Measurements from ENCODE around the gene LMOD3.

The LMOD3 gene

DNA sequence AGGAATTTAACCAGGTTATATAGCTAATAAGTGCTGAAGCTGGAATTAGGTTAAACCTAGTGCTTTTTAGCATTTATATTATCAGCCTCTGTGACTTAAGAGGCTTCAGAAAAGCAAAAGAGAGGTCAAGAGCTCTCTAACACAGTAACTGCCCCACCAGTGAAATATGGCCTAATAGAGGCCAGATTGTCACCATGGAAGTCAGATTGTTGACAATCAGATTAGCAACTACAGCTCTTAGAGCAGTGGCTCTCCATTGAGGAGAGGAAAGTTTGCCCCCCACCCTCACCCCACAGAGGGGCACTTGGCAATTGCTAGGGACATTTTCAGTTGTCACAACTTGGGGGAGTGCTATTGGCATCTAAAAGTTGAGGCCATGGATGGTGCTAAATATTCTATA, 23.3 kb upstream of the LMOD3 start:
- H3K4me1 ChIP-seq (ENCODE audit: control insufficient read depth in 2 of 2, insufficient read depth in 2 of 2, low read length in 2 of 2): no peaks in the 10 kb centered on the region
- H3K27ac ChIP-seq (ENCODE audit: low read depth in 2 of 2, low read length in 2 of 2): no peak overlapping the region
- H3K27me3 ChIP-seq (ENCODE audit: control insufficient read depth in 2 of 2, insufficient read depth in 2 of 2, low read length in 2 of 2): no peaks in the 10 kb centered on the region
- no peaks in the 10 kb centered on the region for H3K9me3 ChIP-seq (ENCODE audit: control insufficient read depth in 2 of 2, low read length in 2 of 2)
- H3K4me3 ChIP-seq (ENCODE audit: low read length in 2 of 2): no peak overlapping the region
- no peaks in the 10 kb centered on the region for H3K36me3 ChIP-seq (ENCODE audit: control insufficient read depth in 2 of 2, insufficient read depth in 2 of 2, low read length in 2 of 2)
- H3K9ac ChIP-seq (ENCODE audit: low read depth in 1 of 2, low read length in 2 of 2): no peak overlapping the region

DNA sequence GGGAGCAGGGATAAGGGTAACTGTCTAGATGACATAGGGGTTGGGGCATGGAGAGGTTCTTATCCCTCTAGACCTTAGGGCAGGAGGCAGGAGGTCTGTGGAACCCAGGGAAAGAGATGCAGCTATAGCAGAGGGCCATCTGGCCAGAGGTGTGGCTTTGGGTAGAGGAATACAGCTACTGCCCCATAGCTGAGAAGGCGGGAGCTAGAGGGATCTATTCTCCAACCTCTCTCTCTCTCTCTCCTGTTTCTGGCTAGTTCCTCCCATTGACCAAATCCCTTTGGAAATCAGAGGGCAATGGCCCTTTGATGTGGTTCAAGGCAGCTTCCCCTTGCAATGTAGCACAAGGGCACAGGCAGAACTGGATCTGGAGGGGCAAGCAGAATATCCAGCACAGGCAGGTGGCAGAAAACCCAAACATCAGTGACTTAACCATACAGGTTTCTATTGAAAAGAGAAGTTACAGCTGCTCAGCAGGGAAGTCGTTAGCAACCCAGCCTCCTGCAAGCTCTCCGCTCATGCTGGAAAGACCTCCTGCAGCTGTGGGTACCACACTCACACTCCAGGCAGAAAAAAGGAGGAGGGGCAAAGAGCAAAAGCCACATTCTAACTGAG, 22.3 kb upstream of the LMOD3 start:
- no peaks in the 10 kb centered on the region for H3K27me3 ChIP-seq (ENCODE audit: control insufficient read depth in 2 of 2, insufficient read depth in 2 of 2, low read length in 2 of 2)
- H3K4me3 ChIP-seq (ENCODE audit: low read length in 2 of 2): no peak overlapping the region
- no peaks in the 10 kb centered on the region for H3K4me1 ChIP-seq (ENCODE audit: control insufficient read depth in 2 of 2, insufficient read depth in 2 of 2, low read length in 2 of 2)
- H3K27ac ChIP-seq (ENCODE audit: low read depth in 2 of 2, low read length in 2 of 2): no peak overlapping the region
- H3K36me3 ChIP-seq (ENCODE audit: control insufficient read depth in 2 of 2, insufficient read depth in 2 of 2, low read length in 2 of 2): no peaks in the 10 kb centered on the region
- peak overlapping the region in 1 of 2 donors; percentile 2 for H3K9ac ChIP-seq (ENCODE audit: low read depth in 1 of 2, low read length in 2 of 2)
- H3K9me3 ChIP-seq (ENCODE audit: control insufficient read depth in 2 of 2, low read length in 2 of 2): no peaks in the 10 kb centered on the region

DNA sequence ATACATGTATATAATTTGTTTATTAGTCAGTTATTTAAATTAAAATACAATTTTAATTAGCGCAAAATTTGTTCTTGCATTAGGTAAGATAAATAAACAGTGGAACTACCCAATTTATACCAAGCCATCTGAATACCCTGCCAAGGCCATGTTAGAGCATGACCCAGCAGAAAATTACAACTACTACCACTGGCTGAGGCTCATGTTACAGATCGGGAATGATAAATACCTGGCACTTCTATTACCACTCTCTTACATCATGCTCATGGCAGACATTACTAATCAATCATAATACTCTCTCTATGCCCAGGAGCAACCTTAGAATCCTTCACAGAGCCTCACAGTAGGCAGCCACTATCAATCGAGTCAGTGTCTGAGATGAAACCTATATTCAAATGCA, 21.2 kb upstream of the LMOD3 start:
- Histone ChIP-seq H3K4me3 (ENCODE audit: low read length in 2 of 2) (no peak overlapping the region), H3K27me3 (ENCODE audit: control insufficient read depth in 2 of 2, insufficient read depth in 2 of 2, low read length in 2 of 2) (no peaks in the 10 kb centered on the region), H3K9me3 (ENCODE audit: control insufficient read depth in 2 of 2, low read length in 2 of 2) (no peaks in the 10 kb centered on the region), H3K4me1 (ENCODE audit: control insufficient read depth in 2 of 2, insufficient read depth in 2 of 2, low read length in 2 of 2) (no peaks in the 10 kb centered on the region), H3K9ac (ENCODE audit: low read depth in 1 of 2, low read length in 2 of 2) (no peak overlapping the region), H3K36me3 (ENCODE audit: control insufficient read depth in 2 of 2, insufficient read depth in 2 of 2, low read length in 2 of 2) (no peaks in the 10 kb centered on the region), H3K27ac (ENCODE audit: low read depth in 2 of 2, low read length in 2 of 2) (no peak overlapping the region)

DNA sequence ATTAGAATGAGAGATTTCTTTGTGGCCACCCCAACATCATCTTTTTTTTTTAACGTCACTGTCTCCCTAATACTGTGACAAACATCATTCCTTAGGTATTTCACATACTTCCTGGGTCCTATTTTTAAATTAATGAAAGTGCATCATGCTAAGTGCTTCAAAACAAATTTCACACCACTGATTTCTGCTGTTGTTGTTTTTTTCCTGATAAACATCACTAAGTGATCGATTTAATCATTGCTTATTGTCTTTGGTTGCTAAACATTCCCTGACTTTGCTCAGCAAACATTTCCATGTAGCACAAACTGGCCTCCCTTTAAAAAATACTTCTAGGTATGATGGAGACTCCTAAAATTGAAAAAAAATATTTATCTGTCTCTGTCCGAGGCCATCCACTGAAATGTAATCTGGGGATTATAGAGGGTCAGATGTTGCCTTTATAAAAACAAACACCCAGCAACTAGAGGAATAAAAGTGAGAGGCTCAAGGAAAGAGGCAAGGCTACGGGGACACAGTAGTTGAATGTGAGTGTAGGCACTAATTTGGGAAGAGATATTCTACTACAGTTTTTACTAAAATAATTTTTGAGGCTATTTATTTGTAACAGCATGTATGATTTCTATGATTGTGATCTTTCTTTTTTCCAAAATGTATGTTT, 20.5 kb upstream of the LMOD3 start:
- H3K4me3 ChIP-seq (ENCODE audit: low read length in 2 of 2): no peak overlapping the region
- H3K36me3 ChIP-seq (ENCODE audit: control insufficient read depth in 2 of 2, insufficient read depth in 2 of 2, low read length in 2 of 2): no peaks in the 10 kb centered on the region
- no peak overlapping the region for H3K27ac ChIP-seq (ENCODE audit: low read depth in 2 of 2, low read length in 2 of 2)
- H3K9me3 ChIP-seq (ENCODE audit: control insufficient read depth in 2 of 2, low read length in 2 of 2): no peaks in the 10 kb centered on the region
- no peaks in the 10 kb centered on the region for H3K27me3 ChIP-seq (ENCODE audit: control insufficient read depth in 2 of 2, insufficient read depth in 2 of 2, low read length in 2 of 2)
- no peak overlapping the region for H3K9ac ChIP-seq (ENCODE audit: low read depth in 1 of 2, low read length in 2 of 2)
- no peaks in the 10 kb centered on the region for H3K4me1 ChIP-seq (ENCODE audit: control insufficient read depth in 2 of 2, insufficient read depth in 2 of 2, low read length in 2 of 2)

DNA sequence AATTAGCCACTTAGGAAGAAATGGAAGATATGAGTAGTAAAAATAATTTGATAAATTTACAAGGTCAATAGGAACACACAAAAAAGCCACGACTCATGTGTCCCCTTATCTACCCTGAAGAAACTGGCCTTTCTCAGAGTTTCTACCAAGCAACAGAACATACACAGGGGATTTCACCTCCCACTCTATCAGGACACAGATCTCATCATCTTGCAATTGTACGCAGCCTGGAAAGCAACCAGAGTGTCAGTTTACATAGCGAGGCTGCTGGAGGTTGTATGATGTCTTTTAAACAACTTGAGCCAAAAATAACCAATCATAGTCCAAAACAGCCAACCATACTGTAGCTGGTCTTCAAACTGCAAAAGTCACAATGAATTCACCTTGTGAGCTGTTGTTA, 19.7 kb upstream of the LMOD3 start:
- no peaks in the 10 kb centered on the region for H3K4me1 ChIP-seq (ENCODE audit: control insufficient read depth in 2 of 2, insufficient read depth in 2 of 2, low read length in 2 of 2)
- no peak overlapping the region for H3K27ac ChIP-seq (ENCODE audit: low read depth in 2 of 2, low read length in 2 of 2)
- H3K27me3 ChIP-seq (ENCODE audit: control insufficient read depth in 2 of 2, insufficient read depth in 2 of 2, low read length in 2 of 2): no peaks in the 10 kb centered on the region
- no peaks in the 10 kb centered on the region for H3K9me3 ChIP-seq (ENCODE audit: control insufficient read depth in 2 of 2, low read length in 2 of 2)
- H3K36me3 ChIP-seq (ENCODE audit: control insufficient read depth in 2 of 2, insufficient read depth in 2 of 2, low read length in 2 of 2): no peaks in the 10 kb centered on the region
- no peak overlapping the region for H3K4me3 ChIP-seq (ENCODE audit: low read length in 2 of 2)
- no peak overlapping the region for H3K9ac ChIP-seq (ENCODE audit: low read depth in 1 of 2, low read length in 2 of 2)

DNA sequence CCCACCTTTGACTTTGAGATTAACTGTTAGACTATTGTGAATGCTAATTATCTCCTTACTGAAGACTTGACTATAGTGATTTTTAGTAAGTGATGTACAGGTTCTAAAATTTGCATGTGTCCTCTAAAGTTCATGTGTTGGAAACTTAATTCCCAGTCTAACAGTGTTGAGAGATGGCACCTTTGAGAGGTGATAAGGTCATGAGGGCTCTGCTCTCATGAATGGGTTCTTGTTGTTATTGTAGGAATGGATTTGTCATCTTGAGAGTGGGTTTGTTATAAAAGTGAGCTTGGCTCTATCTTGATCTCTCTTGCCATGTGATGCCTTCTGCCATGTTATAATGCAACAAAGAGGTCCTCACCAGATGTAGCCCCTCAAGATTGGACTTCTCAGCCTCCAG, 18.9 kb upstream of the LMOD3 start:
- Histone ChIP-seq H3K27ac (ENCODE audit: low read depth in 2 of 2, low read length in 2 of 2) (no peak overlapping the region), H3K36me3 (ENCODE audit: control insufficient read depth in 2 of 2, insufficient read depth in 2 of 2, low read length in 2 of 2) (no peaks in the 10 kb centered on the region), H3K27me3 (ENCODE audit: control insufficient read depth in 2 of 2, insufficient read depth in 2 of 2, low read length in 2 of 2) (no peaks in the 10 kb centered on the region), H3K4me1 (ENCODE audit: control insufficient read depth in 2 of 2, insufficient read depth in 2 of 2, low read length in 2 of 2) (no peaks in the 10 kb centered on the region), H3K4me3 (ENCODE audit: low read length in 2 of 2) (no peak overlapping the region), H3K9me3 (ENCODE audit: control insufficient read depth in 2 of 2, low read length in 2 of 2) (no peaks in the 10 kb centered on the region), H3K9ac (ENCODE audit: low read depth in 1 of 2, low read length in 2 of 2) (no peak overlapping the region)

DNA sequence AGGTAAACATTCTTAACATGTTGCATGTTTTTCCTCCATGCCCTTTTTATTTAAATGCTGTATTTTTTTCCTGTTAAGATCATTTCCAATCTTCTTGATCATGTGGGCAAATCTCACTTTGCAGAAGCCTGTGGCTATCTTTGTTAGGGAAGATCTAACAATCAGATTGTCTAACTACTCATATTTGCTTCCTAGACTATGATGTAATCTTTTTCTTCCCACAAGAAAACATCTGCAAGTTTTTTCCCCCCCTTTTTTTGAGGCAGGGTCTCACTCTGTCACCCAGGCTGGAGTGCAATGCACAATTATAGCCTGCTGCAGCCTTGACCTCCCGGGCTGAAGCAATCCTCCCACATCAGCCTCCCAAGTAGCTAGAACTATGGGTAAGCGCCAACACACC, 15.0 kb upstream of the LMOD3 start:
- Histone ChIP-seq H3K9me3 (ENCODE audit: control insufficient read depth in 2 of 2, low read length in 2 of 2) (no peaks in the 10 kb centered on the region), H3K27ac (ENCODE audit: low read depth in 2 of 2, low read length in 2 of 2) (no peak overlapping the region), H3K9ac (ENCODE audit: low read depth in 1 of 2, low read length in 2 of 2) (no peak overlapping the region), H3K36me3 (ENCODE audit: control insufficient read depth in 2 of 2, insufficient read depth in 2 of 2, low read length in 2 of 2) (no peaks in the 10 kb centered on the region), H3K4me1 (ENCODE audit: control insufficient read depth in 2 of 2, insufficient read depth in 2 of 2, low read length in 2 of 2) (no peaks in the 10 kb centered on the region), H3K27me3 (ENCODE audit: control insufficient read depth in 2 of 2, insufficient read depth in 2 of 2, low read length in 2 of 2) (no peaks in the 10 kb centered on the region), H3K4me3 (ENCODE audit: low read length in 2 of 2) (no peak overlapping the region)

DNA sequence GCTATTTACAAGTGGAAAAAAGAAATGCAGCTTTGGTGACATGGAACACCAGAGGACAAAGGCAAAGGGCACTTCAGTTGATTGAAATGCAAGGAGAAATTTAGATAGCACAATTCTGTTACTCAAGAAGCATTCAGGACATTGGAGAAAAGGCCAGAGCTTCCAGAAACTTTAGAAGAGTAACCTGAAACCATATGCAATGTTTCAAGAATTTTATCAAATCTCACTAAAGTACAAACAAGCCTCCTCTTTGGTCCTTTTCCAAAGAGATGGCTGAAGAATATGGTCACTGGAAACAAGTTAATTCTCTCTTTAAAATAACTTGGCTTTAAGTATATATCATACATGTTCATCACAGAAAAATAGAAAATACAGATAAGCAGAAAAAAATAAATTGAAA, 14.6 kb upstream of the LMOD3 start:
- Histone ChIP-seq H3K9me3 (ENCODE audit: control insufficient read depth in 2 of 2, low read length in 2 of 2) (no peaks in the 10 kb centered on the region), H3K27ac (ENCODE audit: low read depth in 2 of 2, low read length in 2 of 2) (no peak overlapping the region), H3K4me1 (ENCODE audit: control insufficient read depth in 2 of 2, insufficient read depth in 2 of 2, low read length in 2 of 2) (no peaks in the 10 kb centered on the region), H3K9ac (ENCODE audit: low read depth in 1 of 2, low read length in 2 of 2) (no peak overlapping the region), H3K36me3 (ENCODE audit: control insufficient read depth in 2 of 2, insufficient read depth in 2 of 2, low read length in 2 of 2) (no peaks in the 10 kb centered on the region), H3K4me3 (ENCODE audit: low read length in 2 of 2) (no peak overlapping the region), H3K27me3 (ENCODE audit: control insufficient read depth in 2 of 2, insufficient read depth in 2 of 2, low read length in 2 of 2) (no peaks in the 10 kb centered on the region)

DNA sequence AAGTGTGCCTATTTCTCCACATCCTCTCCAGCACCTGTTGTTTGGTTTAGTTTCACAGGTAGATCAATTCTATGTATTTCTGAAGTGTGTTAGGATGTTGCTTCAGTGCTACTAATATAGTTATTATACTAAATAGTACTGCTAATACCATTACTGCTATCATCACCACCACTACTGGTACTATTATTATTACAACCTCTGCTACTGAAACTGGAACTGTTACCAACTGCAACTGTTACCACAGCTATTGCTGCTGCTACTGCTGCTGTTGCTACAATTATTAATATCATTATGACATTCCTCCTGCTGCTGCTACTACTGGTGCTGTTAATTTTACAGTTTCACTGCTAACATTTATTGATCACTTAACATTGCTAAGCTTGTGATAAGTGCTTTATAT, 8.3 kb upstream of the LMOD3 start:
- no peak overlapping the region for H3K4me3 ChIP-seq (ENCODE audit: low read length in 2 of 2)
- no peak overlapping the region for H3K27ac ChIP-seq (ENCODE audit: low read depth in 2 of 2, low read length in 2 of 2)
- no peaks in the 10 kb centered on the region for H3K9me3 ChIP-seq (ENCODE audit: control insufficient read depth in 2 of 2, low read length in 2 of 2)
- no peak overlapping the region for H3K9ac ChIP-seq (ENCODE audit: low read depth in 1 of 2, low read length in 2 of 2)
- no peaks in the 10 kb centered on the region for H3K4me1 ChIP-seq (ENCODE audit: control insufficient read depth in 2 of 2, insufficient read depth in 2 of 2, low read length in 2 of 2)
- H3K27me3 ChIP-seq (ENCODE audit: control insufficient read depth in 2 of 2, insufficient read depth in 2 of 2, low read length in 2 of 2): no peaks in the 10 kb centered on the region
- no peaks in the 10 kb centered on the region for H3K36me3 ChIP-seq (ENCODE audit: control insufficient read depth in 2 of 2, insufficient read depth in 2 of 2, low read length in 2 of 2)

DNA sequence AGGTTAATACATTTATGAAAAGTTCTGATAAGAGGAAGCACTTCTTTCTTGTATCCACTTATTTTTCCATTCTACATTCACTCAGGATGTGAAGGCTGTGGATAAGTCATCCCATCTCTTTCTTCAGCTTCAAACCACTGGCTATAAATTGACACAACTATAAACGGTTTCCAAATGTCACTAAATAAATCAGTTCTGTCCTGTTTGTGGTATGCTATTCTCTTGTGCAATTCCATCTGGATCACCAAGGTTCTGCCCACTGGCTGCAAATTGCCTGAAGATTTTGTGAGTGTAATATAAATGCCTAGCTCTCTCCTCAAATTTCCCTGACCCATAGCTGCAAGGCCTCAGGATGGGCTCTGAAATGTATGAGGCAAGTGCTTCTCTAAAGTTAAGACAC, 7.1 kb upstream of the LMOD3 start:
- H3K9me3 ChIP-seq (ENCODE audit: control insufficient read depth in 2 of 2, low read length in 2 of 2): no peaks in the 10 kb centered on the region
- no peaks in the 10 kb centered on the region for H3K27me3 ChIP-seq (ENCODE audit: control insufficient read depth in 2 of 2, insufficient read depth in 2 of 2, low read length in 2 of 2)
- H3K4me3 ChIP-seq (ENCODE audit: low read length in 2 of 2): no peak overlapping the region
- no peaks in the 10 kb centered on the region for H3K36me3 ChIP-seq (ENCODE audit: control insufficient read depth in 2 of 2, insufficient read depth in 2 of 2, low read length in 2 of 2)
- no peak overlapping the region for H3K9ac ChIP-seq (ENCODE audit: low read depth in 1 of 2, low read length in 2 of 2)
- H3K27ac ChIP-seq (ENCODE audit: low read depth in 2 of 2, low read length in 2 of 2): no peak overlapping the region
- H3K4me1 ChIP-seq (ENCODE audit: control insufficient read depth in 2 of 2, insufficient read depth in 2 of 2, low read length in 2 of 2): no peaks in the 10 kb centered on the region

Data from mucosa of rectum (tissue), 2 donors.